A549 (cell line): ENCODE measurements around the gene WASHC3. TPM values are rescaled to one million over a fixed set of nuclear protein-coding genes. Genes with fewer than 3 reads are reported as not detected.

Experiments
- ATAC-seq, 2 experiments: fragments of 200-7000 bp in 1 of 2; fragments of >200 bp in 1 of 2; cut with Nextera tagmentation in 1 of 2; cut with Tn5 transposase in 1 of 2; 3 replicates each; pipeline versions ENCODE4 v1.8.0 to v1.9.1; 2018 to 2020; ENCODE audit warnings: mild to moderate bottlenecking in 1 of 2, moderate library complexity in 1 of 2
- CTCF ChIA-PET: fragments of 300-600 bp; sonication (Branson Sonifier 250); formaldehyde crosslinking; extraction: SDS; loops from one replicate; lab custom pipeline; 2021; ENCODE audit warnings: antibody characterized with exemption, inconsistent platforms; lab: Yijun Ruan, JAX
- POLR2A ChIA-PET: fragments of 350-600 bp; formaldehyde crosslinking; extraction: SDS; loops from one replicate; lab custom pipeline; 2021; ENCODE audit warnings: antibody characterized with exemption, inconsistent platforms; lab: Yijun Ruan, JAX
- DNase-seq, 2 experiments: peaks; one replicate each; pipeline versions ENCODE4 v3.0.0 to v3.0.0-alpha.2; 2011 to 2016; ENCODE audit warnings: low read depth in 1 of 2, low spot score in 1 of 2
- FAIRE-seq: peaks from 2 replicates; lab custom pipeline; 2011; peaks lifted over from hg19 to GRCh38; lab: Jason Lieb, UNC
- H3K27ac ChIP-seq, 2 experiments: fragments of >200 bp; sonication (Bioruptor Twin); formaldehyde crosslinking; 3 replicates each; pipeline ENCODE4 v1.5.1; 2016 to 2017
- H3K4me1 ChIP-seq: fragments of >200 bp; sonication (Bioruptor Twin); formaldehyde crosslinking; 3 replicates; pipeline ENCODE4 v1.6.1; 2016
- H3K4me2 ChIP-seq: fragments of >200 bp; sonication (Bioruptor Twin); formaldehyde crosslinking; 3 replicates; pipeline ENCODE4 v1.6.1; 2016
- H3K4me3 ChIP-seq: fragments of >200 bp; sonication (Bioruptor Twin); formaldehyde crosslinking; 3 replicates; pipeline ENCODE4 v1.5.1; 2016
- H3K9me3 ChIP-seq: fragments of >200 bp; sonication (Bioruptor Twin); formaldehyde crosslinking; 3 replicates; pipeline ENCODE4 v1.6.1; 2016
- BHLHE40 ChIP-seq: IDR thresholded peaks from 2 replicates; pipeline ENCODE4 v1.6.1; 2012; ENCODE audit warnings: low read depth, low read length, inconsistent platforms
- CBX8 ChIP-seq: fragments of 200-600 bp; sonication (generic); IDR thresholded peaks from 2 replicates; pipeline ENCODE4 v1.6.1; 2016
- CHD2 ChIP-seq: fragments of 150-350 bp; IDR thresholded peaks from 2 replicates; pipeline ENCODE4 v1.6.1; 2014; ENCODE audit warnings: low read length; ENCODE audit not compliant: partially characterized antibody
- E2F6 ChIP-seq: IDR thresholded peaks from 2 replicates; pipeline ENCODE4 v1.6.1; 2012; ENCODE audit warnings: low read depth, borderline replicate concordance
- FOSB ChIP-seq: fragments of 250-450 bp; sonication (Bioruptor Pico); IDR thresholded peaks from 2 replicates; pipeline ENCODE4 v1.5.0; 2020; ENCODE audit warnings: mild to moderate bottlenecking, moderate library complexity
- FOSL2 ChIP-seq, 2 experiments: fragments of 450-650 bp in 1 of 2; fragments of >200 bp in 1 of 2; sonication (Bioruptor Twin) in 1 of 2; formaldehyde crosslinking; IDR thresholded peaks; 2 replicates each; pipeline versions ENCODE4 v1.5.0 to v1.6.1; 2016 to 2020; ENCODE audit warnings: mild to moderate bottlenecking in 1 of 2, moderate library complexity in 1 of 2
- GATA3 ChIP-seq: IDR thresholded peaks from 2 replicates; pipeline ENCODE4 v1.6.1; 2012; ENCODE audit warnings: borderline replicate concordance
- HOXB5 ChIP-seq: fragments of 250-450 bp; sonication (Bioruptor Pico); IDR thresholded peaks from 2 replicates; pipeline ENCODE4 v1.5.0; 2020; ENCODE audit warnings: mild to moderate bottlenecking, moderate library complexity
- KDM1A ChIP-seq: fragments of 200-600 bp; sonication (generic); IDR thresholded peaks from 2 replicates; pipeline ENCODE4 v1.6.1; 2016; ENCODE audit warnings: low read depth, mild to moderate bottlenecking
- KDM5A ChIP-seq: fragments of 200-600 bp; sonication (generic); IDR thresholded peaks from 2 replicates; pipeline ENCODE4 v1.6.1; 2016; ENCODE audit warnings: antibody characterized with exemption, mild to moderate bottlenecking
- MAFK ChIP-seq: fragments of 450-650 bp; IDR thresholded peaks from 2 replicates; pipeline ENCODE4 v1.6.1; 2014; ENCODE audit not compliant: partially characterized antibody
- MAZ ChIP-seq: fragments of 150-350 bp; IDR thresholded peaks from 2 replicates; pipeline ENCODE4 v1.6.1; 2014; ENCODE audit warnings: antibody characterized with exemption, low read depth, low read length, borderline replicate concordance
- PHF8 ChIP-seq: fragments of 200-600 bp; sonication (generic); IDR thresholded peaks from 2 replicates; pipeline ENCODE4 v1.6.1; 2016; ENCODE audit warnings: low read depth, mild to moderate bottlenecking, antibody characterized with exemption, moderate library complexity, borderline replicate concordance
- POLR2AphosphoS2 ChIP-seq: conservative IDR thresholded peaks from 2 replicates; pipeline ENCODE4 v1.6.1; 2012; ENCODE audit warnings: low read length, improper control_type of control experiment, inconsistent platforms
- RARB ChIP-seq: fragments of 250-450 bp; sonication (Bioruptor Pico); IDR thresholded peaks from 2 replicates; pipeline ENCODE4 v1.8.0; 2021; ENCODE audit warnings: mild to moderate bottlenecking, moderate library complexity
- SMC3 ChIP-seq: fragments of >200 bp; sonication (Bioruptor Twin); formaldehyde crosslinking; IDR thresholded peaks from 3 replicates; pipeline ENCODE4 v1.6.1; 2018; ENCODE audit warnings: inconsistent platforms
- USF2 ChIP-seq: fragments of 450-650 bp; IDR thresholded peaks from 2 replicates; pipeline ENCODE4 v1.6.1; 2014; ENCODE audit warnings: antibody characterized with exemption
- ZC3H11A ChIP-seq: fragments of 450-650 bp; IDR thresholded peaks from 2 replicates; pipeline ENCODE4 v1.6.1; 2014; ENCODE audit warnings: antibody characterized with exemption, mild to moderate bottlenecking
- ZNF302 ChIP-seq: fragments of 250-450 bp; sonication (Bioruptor Pico); IDR thresholded peaks from 2 replicates; pipeline ENCODE4 v1.9.0; 2021; ENCODE audit warnings: inconsistent platforms, mild to moderate bottlenecking, moderate library complexity
- WGBS: methylation state at CpG from one replicate; pipeline ENCODE4 v1.1.6; 2017; ENCODE audit errors: missing lambda C conversion rate; 5-methylcytosine and 5-hydroxymethylcytosine counted together
- polyA plus RNA-seq, 4 experiments: library from polyadenylated mRNA; depleted of rRNA in 3 of 4; stranded (reverse); fragments of >200 nt; fragmentation: RNase III in 1 of 4; extraction: RNeasy Plus Mini Kit Qiagen cat#74134 plus additional on column Dnase treatment in 1 of 4; gene quantifications; 2 replicates in 3 of 4; 3 replicates in 1 of 4; pipeline ENCODE4 v1.2.3, GENCODE V29; 2011 to 2017
- TF ChIP-seq, protein P1 (sequence below): IDR thresholded peaks from 2 replicates; pipeline ENCODE4 v1.6.1; 2012
- TF ChIP-seq, protein P2 (sequence below): fragments of 250-450 bp; sonication (Bioruptor Pico); IDR thresholded peaks from 2 replicates; pipeline ENCODE4 v1.5.0; 2021; ENCODE audit warnings: mild to moderate bottlenecking, moderate library complexity, borderline replicate concordance
- TF ChIP-seq, protein P3 (sequence below): fragments of 250-450 bp; sonication (Bioruptor Pico); IDR thresholded peaks from 2 replicates; pipeline ENCODE4 v1.5.0; 2020; ENCODE audit warnings: low read depth, mild to moderate bottlenecking, moderate library complexity
- TF ChIP-seq, protein P4 (sequence below): fragments of 150-350 bp; IDR thresholded peaks from 2 replicates; pipeline ENCODE4 v1.6.1; 2014; ENCODE audit warnings: low read depth, mild to moderate bottlenecking, low read length
- TF ChIP-seq, protein P5 (sequence below): fragments of >200 bp; sonication (Bioruptor Twin); formaldehyde crosslinking; IDR thresholded peaks from 3 replicates; pipeline ENCODE4 v1.5.1; 2016
- TF ChIP-seq, protein P6 (sequence below): IDR thresholded peaks from 2 replicates; pipeline ENCODE4 v1.6.1; 2012

Gene WASHC3
- polyA plus RNA-seq, 2 of the 4 experiments (the other 2 are of a cell fraction), result 39.1 to 54.9 TPM

- POLR2A ChIA-PET, result interaction anchor here (1.3 kb wide), 1 partner anchor 8 kb away, joined by 4 read pairs; no protein-coding TSS in a partner anchor
- H3K27ac ChIP-seq, result peak overlapping the region; percentile 78 to 87
- peak overlapping the region; percentile 64 for H3K4me3 ChIP-seq
- no peaks in the 10 kb centered on the region for H3K9me3 ChIP-seq
- DNase-seq, result no peak
- 38% methylated on average over 9 of the region's 9 CpGs for WGBS
- TF ChIP-seq MAFK, result no peak
- TF ChIP-seq, protein P1, sequence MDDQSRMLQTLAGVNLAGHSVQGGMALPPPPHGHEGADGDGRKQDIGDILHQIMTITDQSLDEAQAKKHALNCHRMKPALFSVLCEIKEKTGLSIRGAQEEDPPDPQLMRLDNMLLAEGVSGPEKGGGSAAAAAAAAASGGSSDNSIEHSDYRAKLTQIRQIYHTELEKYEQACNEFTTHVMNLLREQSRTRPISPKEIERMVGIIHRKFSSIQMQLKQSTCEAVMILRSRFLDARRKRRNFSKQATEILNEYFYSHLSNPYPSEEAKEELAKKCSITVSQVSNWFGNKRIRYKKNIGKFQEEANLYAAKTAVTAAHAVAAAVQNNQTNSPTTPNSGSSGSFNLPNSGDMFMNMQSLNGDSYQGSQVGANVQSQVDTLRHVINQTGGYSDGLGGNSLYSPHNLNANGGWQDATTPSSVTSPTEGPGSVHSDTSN, result no peak
- TF ChIP-seq, protein P2, sequence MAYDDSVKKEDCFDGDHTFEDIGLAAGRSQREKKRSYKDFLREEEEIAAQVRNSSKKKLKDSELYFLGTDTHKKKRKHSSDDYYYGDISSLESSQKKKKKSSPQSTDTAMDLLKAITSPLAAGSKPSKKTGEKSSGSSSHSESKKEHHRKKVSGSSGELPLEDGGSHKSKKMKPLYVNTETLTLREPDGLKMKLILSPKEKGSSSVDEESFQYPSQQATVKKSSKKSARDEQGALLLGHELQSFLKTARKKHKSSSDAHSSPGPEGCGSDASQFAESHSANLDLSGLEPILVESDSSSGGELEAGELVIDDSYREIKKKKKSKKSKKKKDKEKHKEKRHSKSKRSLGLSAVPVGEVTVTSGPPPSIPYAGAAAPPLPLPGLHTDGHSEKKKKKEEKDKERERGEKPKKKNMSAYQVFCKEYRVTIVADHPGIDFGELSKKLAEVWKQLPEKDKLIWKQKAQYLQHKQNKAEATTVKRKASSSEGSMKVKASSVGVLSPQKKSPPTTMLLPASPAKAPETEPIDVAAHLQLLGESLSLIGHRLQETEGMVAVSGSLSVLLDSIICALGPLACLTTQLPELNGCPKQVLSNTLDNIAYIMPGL, result no peak
- TF ChIP-seq KDM1A, result no peak
- no peak for TF ChIP-seq USF2
- TF ChIP-seq BHLHE40, result no peak
- no peak for TF ChIP-seq GATA3
- TF ChIP-seq CHD2, result no peak
- no peak for TF ChIP-seq ZNF302 (CRISPR knock-in tag)
- TF ChIP-seq, protein P3, sequence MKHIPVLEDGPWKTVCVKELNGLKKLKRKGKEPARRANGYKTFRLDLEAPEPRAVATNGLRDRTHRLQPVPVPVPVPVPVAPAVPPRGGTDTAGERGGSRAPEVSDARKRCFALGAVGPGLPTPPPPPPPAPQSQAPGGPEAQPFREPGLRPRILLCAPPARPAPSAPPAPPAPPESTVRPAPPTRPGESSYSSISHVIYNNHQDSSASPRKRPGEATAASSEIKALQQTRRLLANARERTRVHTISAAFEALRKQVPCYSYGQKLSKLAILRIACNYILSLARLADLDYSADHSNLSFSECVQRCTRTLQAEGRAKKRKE (CRISPR knock-in tag), result no peak
- no peak for TF ChIP-seq KDM5A
- TF ChIP-seq RARB (CRISPR knock-in tag), result no peak
- TF ChIP-seq POLR2AphosphoS2, result no peak
- no peak for TF ChIP-seq MAZ
- TF ChIP-seq HOXB5 (CRISPR knock-in tag), result no peak
- no peak for TF ChIP-seq FOSL2 (IDR thresholded peaks at IDR 0.05)
- no peak for TF ChIP-seq FOSL2 (CRISPR knock-in tag; IDR thresholded peaks at IDR 0.05)
- TF ChIP-seq FOSB, result no peak
- peaks cover 5% of the 10 kb centered on the region; the same call in 1 of the 3 replicates for H3K4me1 ChIP-seq
- H3K4me2 ChIP-seq, result peak overlapping the region; percentile 90
- FAIRE-seq, result no peak
- CTCF ChIA-PET, result interaction anchor here (0.6 to 1.6 kb wide), 5 partner anchors 10 to 710 kb away, joined by 3 to 7 read pairs (median 4); no protein-coding TSS in a partner anchor
- peak; percentile 15 to 23; a peak in 5 of 6 replicates for ATAC-seq
Observed at GRCh38 chr12:102061096-102061559, 663 bp downstream of the WASHC3 start.

GRCh38 chr12:102059343-102059742 is 2.4 kb downstream of the WASHC3 start:
- ATAC-seq (no peak), FAIRE-seq (no peak), DNase-seq (no peak)
- Histone ChIP-seq H3K9me3 (no peaks in the 10 kb centered on the region), H3K4me2 (no peak overlapping the region), H3K27ac (no peak overlapping the region), H3K4me1 (peaks cover 5% of the 10 kb centered on the region; the same call in 1 of the 3 replicates), H3K4me3 (no peak overlapping the region)
- ChIA-PET CTCF (no interaction called here), POLR2A (no interaction called here)
- TF ChIP-seq CBX8 (no peak), FOSL2 (IDR thresholded peaks at IDR 0.05) (no peak), FOSL2 (CRISPR knock-in tag; IDR thresholded peaks at IDR 0.05) (no peak), KDM5A (no peak), PHF8 (no peak), MAFK (no peak), E2F6 (no peak), GATA3 (no peak), MAZ (no peak), SMC3 (no peak), ZC3H11A (no peak)
- TF ChIP-seq, protein P3 (CRISPR knock-in tag), result no peak
- TF ChIP-seq, protein P4, sequence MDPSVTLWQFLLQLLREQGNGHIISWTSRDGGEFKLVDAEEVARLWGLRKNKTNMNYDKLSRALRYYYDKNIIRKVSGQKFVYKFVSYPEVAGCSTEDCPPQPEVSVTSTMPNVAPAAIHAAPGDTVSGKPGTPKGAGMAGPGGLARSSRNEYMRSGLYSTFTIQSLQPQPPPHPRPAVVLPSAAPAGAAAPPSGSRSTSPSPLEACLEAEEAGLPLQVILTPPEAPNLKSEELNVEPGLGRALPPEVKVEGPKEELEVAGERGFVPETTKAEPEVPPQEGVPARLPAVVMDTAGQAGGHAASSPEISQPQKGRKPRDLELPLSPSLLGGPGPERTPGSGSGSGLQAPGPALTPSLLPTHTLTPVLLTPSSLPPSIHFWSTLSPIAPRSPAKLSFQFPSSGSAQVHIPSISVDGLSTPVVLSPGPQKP, result no peak
- TF ChIP-seq, protein P5, sequence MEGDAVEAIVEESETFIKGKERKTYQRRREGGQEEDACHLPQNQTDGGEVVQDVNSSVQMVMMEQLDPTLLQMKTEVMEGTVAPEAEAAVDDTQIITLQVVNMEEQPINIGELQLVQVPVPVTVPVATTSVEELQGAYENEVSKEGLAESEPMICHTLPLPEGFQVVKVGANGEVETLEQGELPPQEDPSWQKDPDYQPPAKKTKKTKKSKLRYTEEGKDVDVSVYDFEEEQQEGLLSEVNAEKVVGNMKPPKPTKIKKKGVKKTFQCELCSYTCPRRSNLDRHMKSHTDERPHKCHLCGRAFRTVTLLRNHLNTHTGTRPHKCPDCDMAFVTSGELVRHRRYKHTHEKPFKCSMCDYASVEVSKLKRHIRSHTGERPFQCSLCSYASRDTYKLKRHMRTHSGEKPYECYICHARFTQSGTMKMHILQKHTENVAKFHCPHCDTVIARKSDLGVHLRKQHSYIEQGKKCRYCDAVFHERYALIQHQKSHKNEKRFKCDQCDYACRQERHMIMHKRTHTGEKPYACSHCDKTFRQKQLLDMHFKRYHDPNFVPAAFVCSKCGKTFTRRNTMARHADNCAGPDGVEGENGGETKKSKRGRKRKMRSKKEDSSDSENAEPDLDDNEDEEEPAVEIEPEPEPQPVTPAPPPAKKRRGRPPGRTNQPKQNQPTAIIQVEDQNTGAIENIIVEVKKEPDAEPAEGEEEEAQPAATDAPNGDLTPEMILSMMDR, result no peak
- TF ChIP-seq, protein P6, sequence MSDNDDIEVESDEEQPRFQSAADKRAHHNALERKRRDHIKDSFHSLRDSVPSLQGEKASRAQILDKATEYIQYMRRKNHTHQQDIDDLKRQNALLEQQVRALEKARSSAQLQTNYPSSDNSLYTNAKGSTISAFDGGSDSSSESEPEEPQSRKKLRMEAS, result no peak
